HG02610 (cell line): ENCODE results near the gene PCP4.

ENCODE experiments used
- ATAC-seq: cut with Tn5 transposase; IDR thresholded peaks from one replicate; pipeline ENCODE4 v1.9.1; 2021; ENCODE audit warnings: mild to moderate bottlenecking, moderate library complexity; ENCODE audit not compliant: unreplicated experiment

Gene PCP4

DNA sequence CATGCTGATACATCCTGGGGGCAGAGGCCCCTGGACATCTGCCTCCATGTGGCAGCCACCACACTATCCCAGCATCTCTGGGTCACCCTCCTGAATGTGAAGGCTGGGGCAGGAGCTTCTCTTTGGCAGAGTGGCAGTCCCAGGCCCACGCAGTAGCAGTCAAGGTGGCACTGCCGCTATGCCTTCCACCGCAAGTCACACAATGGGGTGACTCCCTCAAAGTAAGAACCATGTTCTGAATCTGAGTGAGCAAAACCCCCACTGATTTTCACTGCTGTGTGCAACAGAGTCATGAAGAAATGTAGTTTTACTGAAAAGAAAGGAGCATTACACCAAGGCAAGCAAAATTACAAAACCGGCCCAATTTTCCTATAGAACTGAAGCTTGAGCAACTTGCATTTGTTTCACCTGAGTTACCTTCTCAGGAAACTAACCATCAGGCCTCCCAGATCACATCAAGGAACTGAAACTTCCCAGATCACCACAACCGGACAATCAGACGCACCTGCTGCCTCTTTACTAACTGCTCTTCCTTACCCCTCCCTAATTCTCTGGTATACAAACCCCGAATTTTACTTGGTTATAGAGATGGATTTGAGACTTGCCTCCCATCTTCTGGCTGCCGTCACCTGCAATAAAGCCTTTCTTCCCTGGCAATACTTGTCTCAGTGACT, 102.6 kb downstream of the PCP4 start:
- ATAC-seq: no peak

DNA sequence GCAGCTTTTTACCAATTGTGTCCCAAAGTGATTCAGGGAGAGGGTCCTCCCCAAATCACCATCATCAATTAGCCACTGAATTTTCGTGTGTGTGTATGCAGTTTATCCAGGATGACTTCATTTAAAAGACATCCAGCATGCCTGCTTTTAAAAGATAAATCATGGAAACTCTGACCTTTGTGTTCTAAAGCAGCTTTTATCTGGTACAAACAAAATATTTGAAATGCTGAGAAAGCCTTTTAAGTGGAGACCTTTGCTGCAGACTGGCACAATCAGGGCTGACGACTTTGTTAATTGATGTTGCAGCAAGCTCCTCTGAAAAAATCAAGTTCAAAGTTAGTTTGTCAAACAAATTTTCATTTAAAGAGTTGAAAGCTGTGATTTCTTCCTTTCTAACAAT, 104.7 kb downstream of the PCP4 start:
- no peak for ATAC-seq

DNA sequence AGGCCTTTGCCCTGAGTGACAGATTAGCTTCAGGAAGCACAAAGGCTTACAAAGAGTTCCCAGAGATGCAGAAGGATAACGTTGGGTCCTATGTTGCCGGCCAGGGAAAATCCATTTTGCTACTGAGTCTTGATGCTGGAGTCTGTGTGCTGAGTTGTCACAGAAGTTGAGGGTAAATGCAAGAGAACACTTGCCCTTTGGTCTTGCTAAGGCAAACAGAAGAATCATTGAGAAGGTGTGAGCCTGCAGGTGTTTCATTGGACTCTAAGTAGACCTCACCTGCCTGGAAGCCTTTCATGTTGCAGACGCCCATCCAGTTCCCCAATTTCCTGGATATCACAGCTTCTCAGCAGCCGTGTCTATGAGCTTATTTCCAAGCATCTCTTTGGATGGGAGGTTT, 105.2 kb downstream of the PCP4 start:
- no peak for ATAC-seq

DNA sequence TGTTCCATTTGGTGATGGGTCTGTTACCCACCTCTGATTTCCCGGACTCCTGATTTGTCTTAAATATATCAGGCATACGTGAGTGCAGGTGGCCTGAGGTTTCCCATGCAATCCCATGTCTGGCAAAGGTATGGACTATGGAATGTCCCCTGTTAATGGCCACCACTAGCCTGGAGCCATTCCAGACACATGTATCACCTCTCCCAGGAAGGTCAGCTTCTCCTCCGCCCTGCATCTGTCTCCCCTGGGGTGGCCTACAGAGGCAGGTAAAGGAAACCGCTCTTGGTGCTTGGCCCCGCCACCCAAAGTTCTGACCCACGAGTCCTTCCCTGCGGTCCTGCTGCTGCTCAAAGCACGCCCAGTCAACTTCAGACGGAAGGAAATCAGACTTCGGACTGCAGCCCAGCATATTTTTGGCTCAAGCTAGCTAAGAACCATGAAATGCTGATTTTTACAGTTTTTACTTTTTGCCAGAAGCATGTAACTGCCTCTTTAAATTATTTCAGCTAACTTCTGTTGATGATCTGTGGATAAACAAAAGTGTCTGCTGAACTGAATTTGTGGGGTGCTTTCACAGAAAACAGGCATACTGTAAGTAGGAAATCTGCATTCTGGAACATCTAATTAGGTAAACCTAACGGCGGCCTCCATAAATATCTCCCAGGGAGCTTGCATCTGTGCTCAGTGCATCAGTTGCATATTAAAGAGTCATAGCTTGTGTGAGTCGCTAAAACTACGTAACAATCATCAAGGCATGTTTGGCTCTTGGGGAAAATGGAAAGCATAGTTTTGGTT, 105.9 kb downstream of the PCP4 start:
- no peak for ATAC-seq

DNA sequence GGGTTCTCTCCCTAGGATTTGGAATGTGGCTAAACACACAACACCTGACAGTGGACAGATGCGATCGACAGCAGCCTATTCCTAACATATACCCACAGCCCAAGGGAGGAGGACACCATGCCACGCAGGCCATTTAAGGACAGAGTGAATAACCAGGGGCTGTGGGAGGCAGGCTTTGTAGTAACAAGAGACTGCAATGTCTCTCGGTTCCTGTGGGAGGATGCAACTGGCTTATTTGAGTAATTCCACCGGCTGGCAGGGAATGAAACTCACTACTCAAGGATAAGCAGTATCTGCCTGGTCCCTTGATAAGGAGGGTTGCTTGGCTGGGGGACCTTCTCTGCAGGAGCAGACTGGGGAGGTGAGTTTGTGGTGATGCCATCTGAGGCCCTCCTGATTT, 109.6 kb downstream of the PCP4 start:
- ATAC-seq: no peak
